PC-9 (cell line): Measurements from ENCODE around the gene GSDME.

Experiments
- CTCF ChIP-seq: fragments of 200-600 bp; sonication (generic); conservative IDR thresholded peaks from 2 replicates; pipeline ENCODE4 v1.6.1; 2017; ENCODE audit warnings: mixed run types, antibody characterized with exemption, mild to moderate bottlenecking, moderate library complexity
- EZH2 ChIP-seq: fragments of 200-600 bp; sonication (generic); IDR thresholded peaks from 2 replicates; pipeline ENCODE4 v1.8.0; 2017; ENCODE audit warnings: antibody characterized with exemption, low read depth

DNA sequence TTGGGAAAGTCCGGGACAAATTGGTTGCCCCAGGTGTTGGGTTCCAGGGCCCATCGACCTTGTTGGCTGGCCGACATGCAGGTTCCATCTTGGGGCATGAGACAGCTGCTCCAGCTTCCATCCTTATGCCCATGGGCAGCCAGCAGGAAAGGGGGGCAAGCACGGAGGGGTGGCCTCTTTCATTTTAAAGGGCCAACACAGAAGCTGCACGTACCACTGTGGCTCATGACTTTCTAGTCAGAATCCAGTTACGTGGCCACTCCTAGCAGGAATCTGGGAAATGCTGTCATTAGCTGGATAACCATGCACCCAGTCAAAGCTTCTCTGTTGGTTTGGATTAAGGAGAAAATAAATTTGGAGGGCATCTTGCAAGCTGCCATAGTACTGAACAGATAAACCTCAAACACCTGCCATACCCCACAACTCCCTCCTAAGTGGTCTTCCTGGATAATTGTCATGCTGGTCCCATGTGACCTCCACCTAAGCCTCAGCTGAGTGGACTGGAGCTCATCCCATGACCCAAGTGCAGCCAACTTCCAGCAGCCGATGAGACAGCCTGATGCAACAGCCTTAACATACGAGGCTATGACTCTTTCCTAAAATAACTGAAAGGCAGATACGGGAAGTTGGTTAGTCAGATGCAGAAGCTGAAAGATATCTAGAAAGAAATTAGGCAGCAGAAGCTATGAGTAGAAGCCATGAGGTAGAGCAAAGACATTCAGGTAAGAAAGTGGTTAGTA is 21.4 kb upstream of the GSDME start:
- TF ChIP-seq CTCF (no peak), EZH2 (no peak)
